ENCODE data around the gene PLLP.
"Not testable (repeated sequence)": the region's sequence is repeated elsewhere in the genome, so short reads cannot be mapped to it uniquely, and the experiment has no call there.

PLLP gene

DNA sequence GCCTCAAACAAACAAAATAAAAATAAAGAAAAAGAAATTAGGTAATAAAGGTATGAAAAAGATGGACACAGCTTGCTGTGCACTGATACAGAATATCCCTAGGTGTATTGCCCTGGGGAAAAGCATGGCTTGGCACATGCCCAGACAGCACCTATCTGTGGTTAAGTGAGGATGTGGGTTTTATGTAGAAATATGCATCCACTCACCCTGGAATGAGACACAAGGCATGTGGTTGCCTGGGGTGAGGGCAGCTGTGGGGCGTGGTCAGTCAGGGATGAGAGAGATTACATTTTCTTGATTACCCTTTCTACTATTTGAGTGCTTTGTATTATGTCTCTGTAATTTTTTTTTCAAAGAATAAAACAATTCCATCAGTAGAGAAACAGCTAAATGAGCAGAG is 6.9 kb downstream of the PLLP start:
- H3K9me3 ChIP-seq (ENCODE audit: insufficient read depth, low read length, severe bottlenecking) = no peaks in the 10 kb centered on the region
- TF ChIP-seq EZH2 (IDR thresholded peaks at IDR 0.05; ENCODE audit: borderline replicate concordance, low read depth, low read length, severe bottlenecking) = no peak
- TF ChIP-seq, protein P1, sequence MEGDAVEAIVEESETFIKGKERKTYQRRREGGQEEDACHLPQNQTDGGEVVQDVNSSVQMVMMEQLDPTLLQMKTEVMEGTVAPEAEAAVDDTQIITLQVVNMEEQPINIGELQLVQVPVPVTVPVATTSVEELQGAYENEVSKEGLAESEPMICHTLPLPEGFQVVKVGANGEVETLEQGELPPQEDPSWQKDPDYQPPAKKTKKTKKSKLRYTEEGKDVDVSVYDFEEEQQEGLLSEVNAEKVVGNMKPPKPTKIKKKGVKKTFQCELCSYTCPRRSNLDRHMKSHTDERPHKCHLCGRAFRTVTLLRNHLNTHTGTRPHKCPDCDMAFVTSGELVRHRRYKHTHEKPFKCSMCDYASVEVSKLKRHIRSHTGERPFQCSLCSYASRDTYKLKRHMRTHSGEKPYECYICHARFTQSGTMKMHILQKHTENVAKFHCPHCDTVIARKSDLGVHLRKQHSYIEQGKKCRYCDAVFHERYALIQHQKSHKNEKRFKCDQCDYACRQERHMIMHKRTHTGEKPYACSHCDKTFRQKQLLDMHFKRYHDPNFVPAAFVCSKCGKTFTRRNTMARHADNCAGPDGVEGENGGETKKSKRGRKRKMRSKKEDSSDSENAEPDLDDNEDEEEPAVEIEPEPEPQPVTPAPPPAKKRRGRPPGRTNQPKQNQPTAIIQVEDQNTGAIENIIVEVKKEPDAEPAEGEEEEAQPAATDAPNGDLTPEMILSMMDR (IDR thresholded peaks at IDR 0.05; ENCODE audit: borderline replicate concordance, extremely low read depth, low read length, poor library complexity, severe bottlenecking) = no peak
- peak; percentile 90 for DNase-seq
- peaks cover 21% of the 10 kb centered on the region for H3K4me1 ChIP-seq (ENCODE audit: insufficient read depth, low read length)
- peak; percentile 98 for ATAC-seq (ENCODE audit: insufficient read depth, low read depth)
- no peak overlapping the region for H3K27ac ChIP-seq (ENCODE audit: low read length)
- H3K27me3 ChIP-seq (ENCODE audit: insufficient read depth, low read length, poor library complexity) = peaks cover 16% of the 10 kb centered on the region
- H3K9ac ChIP-seq (ENCODE audit: low read depth, low read length) = no peak overlapping the region
- H3K36me3 ChIP-seq (ENCODE audit: insufficient read depth, low read length) = no peaks in the 10 kb centered on the region
- H3K79me2 ChIP-seq (ENCODE audit: insufficient read depth, low read length) = no peaks in the 10 kb centered on the region
- no peak overlapping the region for H2AFZ ChIP-seq (ENCODE audit: low read depth, low read length)
- H4K20me1 ChIP-seq (ENCODE audit: insufficient read depth, low read length) = peaks cover 20% of the 10 kb centered on the region
- H3K4me2 ChIP-seq (ENCODE audit: insufficient read depth, low read length) = no peak overlapping the region; the same call in 1 of the 2 replicates
- H3K4me3 ChIP-seq (ENCODE audit: low read depth in 1 of 2, low read length in 2 of 2) = no peak overlapping the region

- Histone ChIP-seq H3K4me2 (ENCODE audit: insufficient read depth, low read length) (no peak overlapping the region), H3K9me3 (ENCODE audit: insufficient read depth, low read length, severe bottlenecking) (no peaks in the 10 kb centered on the region), H3K36me3 (ENCODE audit: insufficient read depth, low read length) (no peaks in the 10 kb centered on the region), H3K79me2 (ENCODE audit: insufficient read depth, low read length) (no peaks in the 10 kb centered on the region), H3K27me3 (ENCODE audit: insufficient read depth, low read length, poor library complexity) (peaks cover 16% of the 10 kb centered on the region), H3K27ac (ENCODE audit: low read length) (no peak overlapping the region), H3K4me3 (ENCODE audit: low read depth in 1 of 2, low read length in 2 of 2) (no peak overlapping the region), H3K9ac (ENCODE audit: low read depth, low read length) (no peak overlapping the region), H4K20me1 (ENCODE audit: insufficient read depth, low read length) (peaks cover 20% of the 10 kb centered on the region), H2AFZ (ENCODE audit: low read depth, low read length) (no peak overlapping the region), H3K4me1 (ENCODE audit: insufficient read depth, low read length) (peaks cover 21% of the 10 kb centered on the region)
- no peak for ATAC-seq (ENCODE audit: insufficient read depth, low read depth)
- TF ChIP-seq, protein P1 (IDR thresholded peaks at IDR 0.05; ENCODE audit: borderline replicate concordance, extremely low read depth, low read length, poor library complexity, severe bottlenecking) = no peak
- no peak for TF ChIP-seq EZH2 (IDR thresholded peaks at IDR 0.05; ENCODE audit: borderline replicate concordance, low read depth, low read length, severe bottlenecking)
- DNase-seq = no peak
Measured at GRCh38 chr16:57276596-57276995, 7.9 kb downstream of the PLLP start.

GRCh38 chr16:57275946-57276345 is 8.5 kb downstream of the PLLP start:
- not testable (repeated sequence) for ATAC-seq (ENCODE audit: insufficient read depth, low read depth); H3K9me3 ChIP-seq (ENCODE audit: insufficient read depth, low read length, severe bottlenecking); H2AFZ ChIP-seq (ENCODE audit: low read depth, low read length); H3K4me2 ChIP-seq (ENCODE audit: insufficient read depth, low read length); H3K79me2 ChIP-seq (ENCODE audit: insufficient read depth, low read length); H3K36me3 ChIP-seq (ENCODE audit: insufficient read depth, low read length); DNase-seq; H3K27ac ChIP-seq (ENCODE audit: low read length); H3K9ac ChIP-seq (ENCODE audit: low read depth, low read length); H3K4me3 ChIP-seq (ENCODE audit: low read depth in 1 of 2, low read length in 2 of 2)
- Histone ChIP-seq H4K20me1 (ENCODE audit: insufficient read depth, low read length) (peaks cover 20% of the 10 kb centered on the region), H3K27me3 (ENCODE audit: insufficient read depth, low read length, poor library complexity) (peaks cover 16% of the 10 kb centered on the region), H3K4me1 (ENCODE audit: insufficient read depth, low read length) (peaks cover 21% of the 10 kb centered on the region)

- no peaks in the 10 kb centered on the region for H3K79me2 ChIP-seq (ENCODE audit: insufficient read depth, low read length)
- H3K4me2 ChIP-seq (ENCODE audit: insufficient read depth, low read length) = no peak overlapping the region
- ATAC-seq (ENCODE audit: insufficient read depth, low read depth) (no peak), DNase-seq (no peak)
- H4K20me1 ChIP-seq (ENCODE audit: insufficient read depth, low read length) = peaks cover 14% of the 10 kb centered on the region
- H3K9ac ChIP-seq (ENCODE audit: low read depth, low read length) = no peak overlapping the region
- H3K27me3 ChIP-seq (ENCODE audit: insufficient read depth, low read length, poor library complexity) = peaks cover 3% of the 10 kb centered on the region
- H2AFZ ChIP-seq (ENCODE audit: low read depth, low read length) = no peak overlapping the region
- no peak overlapping the region for H3K4me3 ChIP-seq (ENCODE audit: low read depth in 1 of 2, low read length in 2 of 2)
- H3K27ac ChIP-seq (ENCODE audit: low read length) = no peak overlapping the region
- H3K9me3 ChIP-seq (ENCODE audit: insufficient read depth, low read length, severe bottlenecking) = no peaks in the 10 kb centered on the region
- no peaks in the 10 kb centered on the region for H3K36me3 ChIP-seq (ENCODE audit: insufficient read depth, low read length)
- H3K4me1 ChIP-seq (ENCODE audit: insufficient read depth, low read length) = peaks cover 21% of the 10 kb centered on the region
- TF ChIP-seq, protein P1 (IDR thresholded peaks at IDR 0.05; ENCODE audit: borderline replicate concordance, extremely low read depth, low read length, poor library complexity, severe bottlenecking) = no peak
- no peak for TF ChIP-seq EZH2 (IDR thresholded peaks at IDR 0.05; ENCODE audit: borderline replicate concordance, low read depth, low read length, severe bottlenecking)
Measured at GRCh38 chr16:57273826-57274225, 10.6 kb downstream of the PLLP start.
